ENCODE results near the gene UBE2L3.
"Not testable (repeated sequence)": the region's sequence is repeated elsewhere in the genome, so short reads cannot be mapped to it uniquely, and the experiment has no call there.

The UBE2L3 gene

GRCh38 chr22:21624120-21624879 is 56.8 kb downstream of the UBE2L3 start:
- no peak for DNase-seq (ENCODE audit: low read depth)
- no peak overlapping the region for H3K4me3 ChIP-seq (ENCODE audit: low read depth, low read length)

GRCh38 chr22:21624880-21625791 is 57.6 kb downstream of the UBE2L3 start:
- DNase-seq (ENCODE audit: low read depth) = no peak
- H3K4me3 ChIP-seq (ENCODE audit: low read depth, low read length) = no peak overlapping the region

- H3K4me3 ChIP-seq (ENCODE audit: low read depth, low read length) = no peak overlapping the region
- no peak for DNase-seq (ENCODE audit: low read depth)
Measured at GRCh38 chr22:21626073-21626734, 58.7 kb downstream of the UBE2L3 start.

GRCh38 chr22:21626735-21627469 is 59.4 kb downstream of the UBE2L3 start:
- H3K4me3 ChIP-seq (ENCODE audit: low read depth, low read length) = no peak overlapping the region
- DNase-seq (ENCODE audit: low read depth) = no peak

- H3K4me3 ChIP-seq (ENCODE audit: low read depth, low read length) = peak overlapping the region; percentile 94
- DNase-seq (ENCODE audit: low read depth) = no peak
Measured at GRCh38 chr22:21628386-21629254, 61.1 kb downstream of the UBE2L3 start.

- peak within 1 kb of the TSS; percentile 94 for H3K4me3 ChIP-seq (ENCODE audit: low read depth, low read length)
- DNase-seq (ENCODE audit: low read depth) = peak; percentile 60
Measured at GRCh38 chr22:21629255-21630149, 62.0 kb downstream of the UBE2L3 start, which contains the start of gene YDJC. Gene YDJC (minus strand): TSS chr22:21630022. CDS start chr22:21630014, 8 bp downstream.

GRCh38 chr22:21631025-21631424 is 63.5 kb downstream of the UBE2L3 start:
- no peak for DNase-seq (ENCODE audit: low read depth)

GRCh38 chr22:21632237-21632895 is 64.9 kb downstream of the UBE2L3 start, which contains the start of gene CCDC116:
Gene CCDC116 (plus strand): TSS chr22:21632760. CDS start chr22:21633182, 422 bp downstream.
- no peak within 1 kb of the TSS for H3K4me3 ChIP-seq (ENCODE audit: low read depth, low read length)
- DNase-seq (ENCODE audit: low read depth) = no peak

More at GRCh38 chr22:21631025-21631424, 63.5 kb downstream of the UBE2L3 start:
- no peak overlapping the region for H3K4me3 ChIP-seq (ENCODE audit: low read depth, low read length)

GRCh38 chr22:21632931-21633330 is 65.4 kb downstream of the UBE2L3 start:
- no peak overlapping the region for H3K4me3 ChIP-seq (ENCODE audit: low read depth, low read length)
- no peak for DNase-seq (ENCODE audit: low read depth)

GRCh38 chr22:21633481-21633880 is 66.0 kb downstream of the UBE2L3 start:
- no peak for DNase-seq (ENCODE audit: low read depth)
- H3K4me3 ChIP-seq (ENCODE audit: low read depth, low read length) = no peak overlapping the region

- DNase-seq (ENCODE audit: low read depth) = no peak
- H3K4me3 ChIP-seq (ENCODE audit: low read depth, low read length) = no peak overlapping the region
Measured at GRCh38 chr22:21634081-21634480, 66.6 kb downstream of the UBE2L3 start.

GRCh38 chr22:21634844-21635243 is 67.3 kb downstream of the UBE2L3 start:
- no peak for DNase-seq (ENCODE audit: low read depth)
- H3K4me3 ChIP-seq (ENCODE audit: low read depth, low read length) = no peak overlapping the region

GRCh38 chr22:21635771-21636510 is 68.4 kb downstream of the UBE2L3 start:
- no peak overlapping the region for H3K4me3 ChIP-seq (ENCODE audit: low read depth, low read length)

GRCh38 chr22:21636629-21637218 is 69.2 kb downstream of the UBE2L3 start:
- H3K4me3 ChIP-seq (ENCODE audit: low read depth, low read length) = no peak overlapping the region
- DNase-seq (ENCODE audit: low read depth) = no peak

More at GRCh38 chr22:21635771-21636510, 68.4 kb downstream of the UBE2L3 start:
- DNase-seq (ENCODE audit: low read depth) = no peak

- not testable (repeated sequence) for H3K4me3 ChIP-seq (ENCODE audit: low read depth, low read length); DNase-seq (ENCODE audit: low read depth)
Measured at GRCh38 chr22:21637450-21637849, 69.9 kb downstream of the UBE2L3 start.

GRCh38 chr22:21639359-21639758 is 71.8 kb downstream of the UBE2L3 start:
- no peak overlapping the region for H3K4me3 ChIP-seq (ENCODE audit: low read depth, low read length)
- no peak for DNase-seq (ENCODE audit: low read depth)

All from skeletal muscle cell (primary cell).